ENCODE data around the gene APOL4. TPM values are rescaled to one million over a fixed set of nuclear protein-coding genes. Genes with fewer than 3 reads are reported as not detected.
A peak's percentile ranks its signal among the peaks of the same experiment; 100 is the strongest.

Gene APOL4
- total RNA-seq, 8 experiments from 2014 or later = 0.08 to 32.6 (median 5.1) TPM; not detected in 1

GRCh38 chr22:36227396-36227795 lies 25.8 kb upstream of the APOL4 start:
- no peak overlapping the region for H3K4me3 ChIP-seq
- ATAC-seq (replicated peaks in 6 of 8) = no peak
- in situ Hi-C loops (cut with MboI; ENCODE audit: low pct_unique_long_range_greater_than_20kb in 2 of 9, low sequenced_read_pairs in 9 of 9, unreplicated experiment in 9 of 9) = no loop called here
- no peak overlapping the region for H3K27ac ChIP-seq
- 83 to 100% (median 92%) methylated on average over 1 to 5 of the region's 9 CpGs; no CpG with 5 or more reads in 3 of the 10 experiments for WGBS, 10 experiments
- H3K4me1 ChIP-seq (replicated peaks in 1 of 2) = peaks cover 0 to 4% of the 10 kb centered on the region in 2 donors

GRCh38 chr22:36226189-36226588 lies 24.6 kb upstream of the APOL4 start:
- peak in 2 of 8 experiments; percentile 3 for ATAC-seq (replicated peaks in 6 of 8)
- Histone ChIP-seq H3K4me3 (no peak overlapping the region), H3K27ac (no peak overlapping the region), H3K4me1 (replicated peaks in 1 of 2) (peaks cover 0 to 10% of the 10 kb centered on the region in 2 donors)
- no CpG with 5 or more reads among the region's 5 CpGs for WGBS, 10 experiments
- in situ Hi-C loops (cut with MboI; ENCODE audit: low pct_unique_long_range_greater_than_20kb in 2 of 9, low sequenced_read_pairs in 9 of 9, unreplicated experiment in 9 of 9) = no loop called here

- in situ Hi-C loops (cut with MboI; ENCODE audit: low pct_unique_long_range_greater_than_20kb in 2 of 9, low sequenced_read_pairs in 9 of 9, unreplicated experiment in 9 of 9) = no loop called here
- Histone ChIP-seq H3K4me1 (replicated peaks in 1 of 2) (peaks cover 0 to 13% of the 10 kb centered on the region in 2 donors), H3K27ac (no peak overlapping the region), H3K4me3 (no peak overlapping the region)
- 33 to 100% (median 73%) methylated on average over 1 to 5 of the region's 9 CpGs; no CpG with 5 or more reads in 5 of the 10 experiments for WGBS, 10 experiments
- peak in 2 of 8 experiments; percentile 5 to 10 for ATAC-seq (replicated peaks in 6 of 8)
Measured at GRCh38 chr22:36225333-36225922, 23.8 kb upstream of the APOL4 start.

GRCh38 chr22:36224245-36224644 lies 22.6 kb upstream of the APOL4 start:
- whole genome bisulfite sequencing, 10 experiments = 74 to 100% (median 87%) methylated on average over 1 to 4 of the region's 4 CpGs; no CpG with 5 or more reads in 5 of the 10 experiments
- in situ Hi-C loops (cut with MboI; ENCODE audit: low pct_unique_long_range_greater_than_20kb in 2 of 9, low sequenced_read_pairs in 9 of 9, unreplicated experiment in 9 of 9) = no loop called here
- ATAC-seq (replicated peaks in 6 of 8) = no peak

GRCh38 chr22:36223504-36223903 lies 21.9 kb upstream of the APOL4 start:
- 20 to 96% (median 87%) methylated on average over 1 to 4 of the region's 8 CpGs; no CpG with 5 or more reads in 5 of the 10 experiments for WGBS, 10 experiments
- Histone ChIP-seq H3K4me3 (no peak overlapping the region), H3K4me1 (replicated peaks in 1 of 2) (peaks cover 0 to 11% of the 10 kb centered on the region in 2 donors), H3K27ac (no peak overlapping the region)
- no peak for ATAC-seq (replicated peaks in 6 of 8)
- in situ Hi-C loops (cut with MboI; ENCODE audit: low pct_unique_long_range_greater_than_20kb in 2 of 9, low sequenced_read_pairs in 9 of 9, unreplicated experiment in 9 of 9) = no loop called here

More at GRCh38 chr22:36224245-36224644, 22.6 kb upstream of the APOL4 start:
- Histone ChIP-seq H3K27ac (no peak overlapping the region), H3K4me3 (no peak overlapping the region), H3K4me1 (replicated peaks in 1 of 2) (peaks cover 0 to 15% of the 10 kb centered on the region in 2 donors)

- in situ Hi-C loops (cut with MboI; ENCODE audit: low pct_unique_long_range_greater_than_20kb in 2 of 9, low sequenced_read_pairs in 9 of 9, unreplicated experiment in 9 of 9) = no loop called here
- ATAC-seq (replicated peaks in 6 of 8) = no peak
Measured at GRCh38 chr22:36222887-36223450, 21.4 kb upstream of the APOL4 start.

GRCh38 chr22:36221799-36222751 lies 20.5 kb upstream of the APOL4 start:
- WGBS, 10 experiments = 0 to 33% (median 15%) methylated on average over 1 to 6 of the region's 7 CpGs; no CpG with 5 or more reads in 1 of the 10 experiments
- peak; percentile 21 to 78 (median 59) for ATAC-seq (replicated peaks in 6 of 8)
- Histone ChIP-seq H3K4me1 (replicated peaks in 1 of 2) (peaks cover 0 to 11% of the 10 kb centered on the region in 2 donors), H3K27ac (no peak overlapping the region), H3K4me3 (no peak overlapping the region)
- in situ Hi-C loops (cut with MboI; ENCODE audit: low pct_unique_long_range_greater_than_20kb in 2 of 9, low sequenced_read_pairs in 9 of 9, unreplicated experiment in 9 of 9) = no loop called here

More at GRCh38 chr22:36222887-36223450, 21.4 kb upstream of the APOL4 start:
- no peak overlapping the region for H3K27ac ChIP-seq
- 60 to 100% (median 80%) methylated on average over 1 to 5 of the region's 9 CpGs; no CpG with 5 or more reads in 3 of the 10 experiments for WGBS, 10 experiments
- no peak overlapping the region for H3K4me3 ChIP-seq
- H3K4me1 ChIP-seq (replicated peaks in 1 of 2) = peaks cover 0 to 11% of the 10 kb centered on the region in 2 donors

- 1 to 84% (median 42%) methylated on average over 1 to 8 of the region's 9 CpGs; no CpG with 5 or more reads in 2 of the 10 experiments for WGBS, 10 experiments
- H3K27ac ChIP-seq = no peak overlapping the region
- H3K4me1 ChIP-seq (replicated peaks in 1 of 2) = peaks cover 6 to 11% of the 10 kb centered on the region in 2 donors
- in situ Hi-C loops (cut with MboI; ENCODE audit: low pct_unique_long_range_greater_than_20kb in 2 of 9, low sequenced_read_pairs in 9 of 9, unreplicated experiment in 9 of 9) = no loop called here
- ATAC-seq (replicated peaks in 6 of 8) = peak; percentile 19 to 70 (median 58)
- H3K4me3 ChIP-seq = no peak overlapping the region
Measured at GRCh38 chr22:36220451-36220921, 18.9 kb upstream of the APOL4 start.

GRCh38 chr22:36218648-36219193 lies 17.1 kb upstream of the APOL4 start:
- no peak for ATAC-seq (replicated peaks in 6 of 8)
- Histone ChIP-seq H3K27ac (no peak overlapping the region), H3K4me3 (no peak overlapping the region), H3K4me1 (replicated peaks in 1 of 2) (peaks cover 7 to 11% of the 10 kb centered on the region in 2 donors)
- in situ Hi-C loops (cut with MboI; ENCODE audit: low pct_unique_long_range_greater_than_20kb in 2 of 9, low sequenced_read_pairs in 9 of 9, unreplicated experiment in 9 of 9) = no loop called here
- 66 to 93% (median 78%) methylated on average over 4 to 7 of the region's 7 CpGs; no CpG with 5 or more reads in 1 of the 10 experiments for WGBS, 10 experiments

- 66 to 90% (median 80%) methylated on average over 1 to 2 of the region's 2 CpGs; no CpG with 5 or more reads in 5 of the 10 experiments for WGBS, 10 experiments
- no peak overlapping the region for H3K4me3 ChIP-seq
- in situ Hi-C loops (cut with MboI; ENCODE audit: low pct_unique_long_range_greater_than_20kb in 2 of 9, low sequenced_read_pairs in 9 of 9, unreplicated experiment in 9 of 9) = no loop called here
- ATAC-seq (replicated peaks in 6 of 8) = peak in 5 of 8 experiments; percentile 21 to 86 (median 77)
- H3K4me1 ChIP-seq (replicated peaks in 1 of 2) = peaks cover 5 to 7% of the 10 kb centered on the region in 2 donors
- H3K27ac ChIP-seq = no peak overlapping the region
Measured at GRCh38 chr22:36215981-36216380, 14.4 kb upstream of the APOL4 start.

- H3K4me3 ChIP-seq = no peak overlapping the region
Measured at GRCh38 chr22:36213586-36213985, 12.0 kb upstream of the APOL4 start.

GRCh38 chr22:36212901-36213300 lies 11.3 kb upstream of the APOL4 start:
- in situ Hi-C loops (cut with MboI; ENCODE audit: low pct_unique_long_range_greater_than_20kb in 2 of 9, low sequenced_read_pairs in 9 of 9, unreplicated experiment in 9 of 9) = no loop called here
- Histone ChIP-seq H3K4me3 (no peak overlapping the region), H3K4me1 (replicated peaks in 1 of 2) (peaks cover 0 to 7% of the 10 kb centered on the region in 2 donors), H3K27ac (no peak overlapping the region)
- ATAC-seq (replicated peaks in 6 of 8) = no peak

More at GRCh38 chr22:36213586-36213985, 12.0 kb upstream of the APOL4 start:
- peak in 5 of 8 experiments; percentile 41 to 99 (median 88) for ATAC-seq (replicated peaks in 6 of 8)
- Histone ChIP-seq H3K27ac (no peak overlapping the region), H3K4me1 (replicated peaks in 1 of 2) (peaks cover 0 to 7% of the 10 kb centered on the region in 2 donors)
- in situ Hi-C loops (cut with MboI; ENCODE audit: low pct_unique_long_range_greater_than_20kb in 2 of 9, low sequenced_read_pairs in 9 of 9, unreplicated experiment in 9 of 9) = no loop called here
- 50 to 100% (median 72%) methylated on average over 1 to 4 of the region's 4 CpGs; no CpG with 5 or more reads in 2 of the 10 experiments for WGBS, 10 experiments
